IPS DF 4.7 (cell line): ENCODE data around the gene TBX5.
"Not testable (repeated sequence)": the region's sequence is repeated elsewhere in the genome, so short reads cannot be mapped to it uniquely, and the experiment has no call there.

ENCODE experiments used
- DNase-seq: peaks from one replicate; pipeline ENCODE4 v3.0.0-alpha.2; 2013; ENCODE audit warnings: low spot score; ENCODE audit errors: extremely low read depth

TBX5 gene

GRCh38 chr12:114384739-114385138, 21.2 kb downstream of the TBX5 start:
- no peak for DNase-seq

GRCh38 chr12:114381177-114381576, 24.8 kb downstream of the TBX5 start:
- no peak for DNase-seq

GRCh38 chr12:114371733-114372132, 34.2 kb downstream of the TBX5 start:
- no peak for DNase-seq

- no peak for DNase-seq
These were observed 34.7 kb downstream of the TBX5 start for GRCh38 chr12:114371250-114371649.

GRCh38 chr12:114368685-114369452, 37.1 kb downstream of the TBX5 start:
- no peak for DNase-seq

- DNase-seq: no peak
These were observed 44.0 kb downstream of the TBX5 start for GRCh38 chr12:114361992-114362391.

GRCh38 chr12:114361545-114361944, 44.4 kb downstream of the TBX5 start:
- DNase-seq: no peak

- DNase-seq: no peak
These were observed 45.5 kb downstream of the TBX5 start for GRCh38 chr12:114360485-114360884.

GRCh38 chr12:114355389-114356088, 50.4 kb downstream of the TBX5 start:
- DNase-seq: no peak

- DNase-seq: not testable (repeated sequence)
These were observed 56.7 kb downstream of the TBX5 start for GRCh38 chr12:114349239-114349638.

GRCh38 chr12:114347861-114348260, 58.1 kb downstream of the TBX5 start:
- no peak for DNase-seq

- no peak for DNase-seq
These were observed 61.1 kb downstream of the TBX5 start for GRCh38 chr12:114344831-114345230.

- no peak for DNase-seq
These were observed 61.7 kb downstream of the TBX5 start for GRCh38 chr12:114344303-114344663.

GRCh38 chr12:114343585-114344302, 62.2 kb downstream of the TBX5 start:
- no peak for DNase-seq

GRCh38 chr12:114342656-114343055, 63.3 kb downstream of the TBX5 start:
- DNase-seq: no peak

GRCh38 chr12:114341635-114342034, 64.3 kb downstream of the TBX5 start:
- no peak for DNase-seq

- DNase-seq: no peak
These were observed 65.7 kb downstream of the TBX5 start for GRCh38 chr12:114340231-114340630.

GRCh38 chr12:114339626-114340025, 66.3 kb downstream of the TBX5 start:
- DNase-seq: no peak

- DNase-seq: no peak
These were observed 70.3 kb downstream of the TBX5 start for GRCh38 chr12:114335607-114336006.

- no peak for DNase-seq
These were observed 71.5 kb downstream of the TBX5 start for GRCh38 chr12:114334395-114334794.

- no peak for DNase-seq
These were observed 77.7 kb downstream of the TBX5 start for GRCh38 chr12:114328292-114328691.

- DNase-seq: no peak
These were observed 78.2 kb downstream of the TBX5 start for GRCh38 chr12:114327765-114328164.
